A549 treated with ZK216348 at 1 μM for 4 hours (cell line): Measurements from ENCODE around the gene MON1A. TPM values are rescaled to one million over a fixed set of nuclear protein-coding genes. Genes with fewer than 3 reads are reported as not detected.

Source experiments
- total RNA-seq: library from RNA; stranded (reverse); fragments of 200-300 nt; extraction: Qiagen RNA extraction; gene quantifications from 5 replicates; pipeline ENCODE4 v1.2.3, GENCODE V29; 2022; ENCODE audit warnings: low read depth

MON1A gene, protein sequence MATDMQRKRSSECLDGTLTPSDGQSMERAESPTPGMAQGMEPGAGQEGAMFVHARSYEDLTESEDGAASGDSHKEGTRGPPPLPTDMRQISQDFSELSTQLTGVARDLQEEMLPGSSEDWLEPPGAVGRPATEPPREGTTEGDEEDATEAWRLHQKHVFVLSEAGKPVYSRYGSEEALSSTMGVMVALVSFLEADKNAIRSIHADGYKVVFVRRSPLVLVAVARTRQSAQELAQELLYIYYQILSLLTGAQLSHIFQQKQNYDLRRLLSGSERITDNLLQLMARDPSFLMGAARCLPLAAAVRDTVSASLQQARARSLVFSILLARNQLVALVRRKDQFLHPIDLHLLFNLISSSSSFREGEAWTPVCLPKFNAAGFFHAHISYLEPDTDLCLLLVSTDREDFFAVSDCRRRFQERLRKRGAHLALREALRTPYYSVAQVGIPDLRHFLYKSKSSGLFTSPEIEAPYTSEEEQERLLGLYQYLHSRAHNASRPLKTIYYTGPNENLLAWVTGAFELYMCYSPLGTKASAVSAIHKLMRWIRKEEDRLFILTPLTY
- total RNA-seq: 4.2 to 9.1 TPM (median 8.5 TPM) in 5 replicates

DNA sequence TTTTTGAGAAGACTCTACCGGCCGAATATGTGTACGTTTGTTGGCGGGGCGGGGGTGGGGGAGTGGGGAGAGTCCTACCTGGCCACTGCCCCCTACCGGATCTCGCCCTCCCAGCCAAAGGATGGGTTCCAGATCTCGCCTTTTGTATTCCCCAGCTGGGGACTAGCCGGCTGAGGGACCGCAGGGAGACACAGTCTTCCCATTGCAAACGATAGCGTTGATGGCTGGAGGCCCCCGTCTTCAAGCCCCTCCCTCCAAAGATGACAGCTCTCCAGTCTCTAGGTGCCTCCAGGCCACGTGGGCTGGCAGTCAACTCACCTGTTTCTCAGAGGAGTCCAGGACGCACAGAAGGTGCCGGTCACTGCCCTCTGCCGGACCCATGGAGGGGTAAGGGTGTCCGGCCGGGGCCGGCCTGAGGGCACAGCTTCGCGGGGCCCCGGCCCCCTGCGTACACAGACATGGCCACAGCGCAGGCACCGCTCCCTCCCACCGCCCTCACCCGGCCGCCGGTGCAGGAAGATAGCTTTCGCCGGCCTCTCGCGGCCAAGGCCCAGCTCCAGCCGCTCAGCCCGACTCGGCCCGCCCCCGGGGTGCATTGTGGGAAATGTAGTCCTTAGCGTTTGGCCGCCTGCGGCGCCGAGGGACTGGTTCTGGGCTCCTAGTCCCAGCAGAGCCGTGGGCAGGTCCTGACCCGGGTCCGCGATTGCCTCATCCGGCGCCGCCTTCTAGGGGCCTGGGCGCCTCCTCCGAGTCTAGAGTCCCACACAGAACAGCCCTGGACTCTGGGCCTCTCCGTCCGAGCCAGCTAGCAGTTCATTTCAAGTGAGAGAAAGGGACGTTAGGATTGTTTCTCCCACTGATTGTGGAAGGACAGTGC is at the start of gene MON1A:
MON1A (minus strand) TSS at position 521 of the 877 bp plus-strand sequence. CDS start 16,465 bp downstream, outside the sequence.

GRCh38 chr3:49939858-49940666 is 10.5 kb upstream of the MON1A start, which contains the start of gene RBM6:
RBM6 (plus strand) TSS chr3:49940150; CDS start chr3:49962642, 22,492 bp downstream.

DNA sequence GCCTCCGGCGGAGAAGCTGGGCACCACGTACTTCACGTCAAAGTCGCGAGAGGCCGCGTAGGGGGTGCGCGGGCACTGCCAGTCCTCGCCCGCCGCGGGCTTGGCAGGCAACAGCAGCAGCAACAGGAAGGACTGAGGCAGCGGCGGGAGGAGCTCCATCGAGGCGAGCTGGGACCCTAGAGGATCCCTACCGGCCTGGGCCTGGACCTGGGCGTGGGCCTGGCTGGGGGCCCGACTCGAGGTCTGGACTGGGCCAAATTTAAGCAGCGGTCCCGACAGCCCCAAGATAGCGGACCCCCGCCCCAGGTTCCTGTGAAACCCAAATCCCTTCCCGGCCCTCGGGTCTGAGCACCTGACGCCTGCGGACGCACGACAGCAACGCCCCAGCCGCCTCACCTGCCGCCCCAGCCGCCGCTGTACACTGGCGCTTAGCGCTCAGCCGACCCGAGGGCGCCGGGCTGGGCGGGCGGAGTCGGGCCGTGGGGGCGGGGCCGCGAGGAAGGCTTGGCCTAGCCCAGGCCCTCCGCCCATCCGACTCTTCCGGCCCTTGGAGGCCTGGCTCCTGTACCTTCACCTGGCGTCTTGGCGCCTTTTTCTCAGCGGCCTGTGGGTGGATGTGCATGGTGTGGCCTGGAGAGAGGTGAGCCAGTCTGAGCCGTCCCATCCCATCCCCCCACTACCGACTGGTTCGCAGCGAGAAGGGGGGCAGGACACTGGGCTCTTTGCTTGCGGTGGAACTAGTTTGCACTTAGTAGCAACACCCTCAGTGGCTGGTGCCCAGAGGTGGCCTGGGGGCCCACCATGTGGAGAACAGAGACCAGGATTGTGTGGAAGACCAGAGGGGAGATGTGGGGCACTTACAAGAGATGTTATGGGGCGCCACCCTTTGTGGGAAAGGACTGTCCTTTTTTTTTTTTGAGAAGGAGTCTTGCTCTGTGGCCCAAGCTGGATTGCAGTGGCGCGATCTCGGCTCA is 25.9 kb downstream of the MON1A start, which contains the start of gene MST1R:
MST1R (minus strand) TSS at position 423 of the 974 bp plus-strand sequence; CDS start at position 159, 264 bp downstream.

GRCh38 chr3:49869525-49870126 is 60.0 kb downstream of the MON1A start, which contains the start of gene CAMKV:
CAMKV (minus strand) TSS chr3:49869906; CDS start chr3:49862388, 7,518 bp downstream.

Other genes with a start within 250 kb of the MON1A start
- gene MST1, start 240.3 kb downstream of the MON1A start, total RNA-seq: 1.4 to 2.1 TPM (median 1.5 TPM) in 5 replicates
- 8.5 to 19.3 TPM (median 15.2 TPM) in 5 replicates for gene RNF123, start 240.3 kb downstream of the MON1A start, total RNA-seq
- 0.18 to 1.1 TPM (median 0.66 TPM) in 4 of 5 replicates, not detected in the other for gene AMIGO3, start 210.1 kb downstream of the MON1A start, total RNA-seq
- gene GMPPB, start 205.9 kb downstream of the MON1A start, total RNA-seq: 11.8 to 21.7 TPM (median 19.3 TPM) in 5 replicates
- 13.7 to 26.5 TPM (median 21.9 TPM) in 5 replicates for gene IP6K1, start 143.3 kb downstream of the MON1A start, total RNA-seq
- 0.13 to 0.35 TPM (median 0.23 TPM) in 5 replicates for gene CDHR4, start 129.9 kb downstream of the MON1A start, total RNA-seq
- 1.1 to 3.0 TPM (median 2.3 TPM) in 5 replicates for gene INKA1, start 126.5 kb downstream of the MON1A start, total RNA-seq
- gene UBA7, start 115.9 kb downstream of the MON1A start, total RNA-seq: 0.47 to 1.1 TPM (median 0.54 TPM) in 5 replicates
- gene TRAIP, start 73.2 kb downstream of the MON1A start, total RNA-seq: 10.9 to 14.9 TPM (median 13.2 TPM) in 5 replicates
- gene CAMKV, start 59.9 kb downstream of the MON1A start, total RNA-seq: 0.26 to 0.77 TPM (median 0.45 TPM) in 5 replicates
- gene MST1R, start 25.9 kb downstream of the MON1A start, total RNA-seq: 6.0 to 9.9 TPM (median 7.4 TPM) in 5 replicates
- 25.0 to 32.5 TPM (median 28.7 TPM) in 5 replicates for gene RBM6, start 10.3 kb upstream of the MON1A start, total RNA-seq
- gene RBM5, start 159.1 kb upstream of the MON1A start, total RNA-seq: 30.4 to 44.1 TPM (median 37.3 TPM) in 5 replicates
- gene SEMA3F, start 225.5 kb upstream of the MON1A start, total RNA-seq: 8.6 to 16.4 TPM (median 14.0 TPM) in 5 replicates